HepG2 (cell line): ENCODE results near the gene NUFIP1. TPM values are rescaled to one million over a fixed set of nuclear protein-coding genes. Genes with fewer than 3 reads are reported as not detected.

Experiments used
- ATAC-seq: fragments of 200-7000 bp; cut with Tn5 transposase; 3 replicates; pipeline ENCODE4 v1.9.1; 2020; ENCODE audit warnings: mild to moderate bottlenecking, moderate library complexity
- BruUV-seq: library from RNA; stranded (reverse); fragments of 400-500 nt; replicated peaks from 2 replicates; lab custom pipeline; 2021; lab: Mats Ljungman, UMichigan
- CTCF ChIA-PET: fragments of 300-600 bp; formaldehyde crosslinking; extraction: SDS; loops from one replicate; lab custom pipeline; 2021; ENCODE audit warnings: low total read pairs, inconsistent platforms, low intra/inter-chr PET ratio; lab: Yijun Ruan, JAX
- POLR2A ChIA-PET: fragments of 350-600 bp; sonication (Branson Sonifier 250); formaldehyde crosslinking; loops from one replicate; lab custom pipeline; 2020; ENCODE audit warnings: antibody characterized with exemption, inconsistent platforms; lab: Yijun Ruan, JAX
- DNase-seq: peaks from one replicate; pipeline ENCODE4 v3.0.0-alpha.2; 2015; ENCODE audit warnings: low spot score
- FAIRE-seq: peaks from 3 replicates; lab custom pipeline; 2011; peaks lifted over from hg19 to GRCh38; lab: Jason Lieb, UNC
- H2AFZ ChIP-seq: one replicate; pipeline ENCODE4 v1.6.1; 2011; ENCODE audit warnings: low read length, inconsistent platforms
- H3K27ac ChIP-seq: fragments of 300-600 bp; 3 replicates; pipeline ENCODE4 v1.8.0; 2011; ENCODE audit warnings: mixed run types, mild to moderate bottlenecking, mixed read lengths, low read length, inconsistent platforms; ENCODE audit not compliant: insufficient read depth; ENCODE audit errors: extremely low read length
- H3K27me3 ChIP-seq, 2 experiments: fragments of 200-600 bp in 1 of 2; 2 replicates in 1 of 2; 3 replicates in 1 of 2; pipeline versions ENCODE4 v1.6.0 to v1.8.0; 2011; ENCODE audit warnings: low read length in 2 of 2, mild to moderate bottlenecking in 2 of 2, moderate library complexity in 2 of 2, inconsistent platforms in 1 of 2; ENCODE audit not compliant: insufficient read depth in 2 of 2, control insufficient read depth in 1 of 2
- H3K36me3 ChIP-seq, 2 experiments: fragments of 200-600 bp in 1 of 2; replicated peaks in 1 of 2; 2 replicates in 1 of 2; 3 replicates in 1 of 2; pipeline versions ENCODE4 v1.5.1 to v1.8.0; 2011; ENCODE audit warnings: low read length in 2 of 2, inconsistent platforms in 1 of 2; ENCODE audit not compliant: insufficient read depth in 2 of 2, control insufficient read depth in 1 of 2
- H3K4me1 ChIP-seq: 2 replicates; pipeline ENCODE4 v1.5.1; 2012; ENCODE audit warnings: low read length, inconsistent platforms; ENCODE audit not compliant: insufficient read depth
- H3K4me2 ChIP-seq: 2 replicates; pipeline ENCODE4 v1.6.0; 2011; ENCODE audit warnings: low read depth, low read length, inconsistent platforms
- H3K4me3 ChIP-seq, 3 experiments: fragments of 200-600 bp in 1 of 3; sonication (generic), shearing (Covaris generic) in 1 of 3; replicated peaks in 1 of 3; 2 replicates each; pipeline ENCODE4 v1.5.1; 2011 to 2016; ENCODE audit warnings: low read length in 3 of 3, inconsistent platforms in 2 of 3, low read depth in 2 of 3, mild to moderate bottlenecking in 2 of 3, control low read depth in 1 of 3, mixed read lengths in 1 of 3; ENCODE audit not compliant: insufficient read depth in 1 of 3
- H3K79me2 ChIP-seq: one replicate; pipeline ENCODE4 v1.6.1; 2011; ENCODE audit warnings: low read length, inconsistent platforms; ENCODE audit not compliant: insufficient read depth
- H3K9ac ChIP-seq: 2 replicates; pipeline ENCODE4 v1.6.0; 2011; ENCODE audit warnings: mild to moderate bottlenecking, low read depth, low read length, inconsistent platforms; ENCODE audit not compliant: insufficient read depth
- H3K9me3 ChIP-seq: 2 replicates; pipeline ENCODE4 v1.5.1; 2012; ENCODE audit warnings: mild to moderate bottlenecking, low read length
- H4K20me1 ChIP-seq: 2 replicates; pipeline ENCODE4 v1.6.0; 2011; ENCODE audit warnings: inconsistent platforms, mild to moderate bottlenecking, low read length, moderate library complexity; ENCODE audit not compliant: insufficient read depth
- ARNT ChIP-seq: fragments of 450-650 bp; IDR thresholded peaks from 2 replicates; pipeline ENCODE4 v1.6.1; 2017
- BHLHE40 ChIP-seq: IDR thresholded peaks from 2 replicates; pipeline ENCODE4 v1.6.1; 2011; ENCODE audit warnings: low read length, improper control_type of control experiment
- DPF2 ChIP-seq: sonication (generic); formaldehyde crosslinking; IDR thresholded peaks from 2 replicates; pipeline ENCODE4 v1.4.0; 2020; ENCODE audit warnings: mild to moderate bottlenecking, low read depth, missing genetic modification reagents, borderline replicate concordance
- EHMT2 ChIP-seq: fragments of 200-600 bp; sonication (generic); IDR thresholded peaks from 2 replicates; pipeline ENCODE4 v1.7.0; 2017; ENCODE audit warnings: antibody characterized with exemption, low read depth, low read length, borderline replicate concordance
- HDAC1 ChIP-seq: sonication (generic); formaldehyde crosslinking; IDR thresholded peaks from 2 replicates; pipeline ENCODE4 v1.5.1; 2020; ENCODE audit warnings: mild to moderate bottlenecking, missing genetic modification reagents
- JDP2 ChIP-seq: sonication (generic); formaldehyde crosslinking; IDR thresholded peaks from 2 replicates; pipeline ENCODE4 v1.8.1; 2022; ENCODE audit warnings: missing genetic modification reagents, borderline replicate concordance
- MBD4 ChIP-seq: IDR thresholded peaks from 2 replicates; pipeline ENCODE4 v1.6.1; 2012; ENCODE audit warnings: low read length, inconsistent platforms, borderline replicate concordance
- MLLT10 ChIP-seq: sonication (generic); formaldehyde crosslinking; IDR thresholded peaks from 2 replicates; pipeline ENCODE4 v1.4.0; 2020; ENCODE audit warnings: missing genetic modification reagents
- NKX3-1 ChIP-seq: sonication (generic); formaldehyde crosslinking; IDR thresholded peaks from 2 replicates; pipeline ENCODE4 v1.5.0; 2020; ENCODE audit warnings: missing genetic modification reagents
- ONECUT2 ChIP-seq: sonication (generic); formaldehyde crosslinking; IDR thresholded peaks from 2 replicates; pipeline ENCODE4 v1.4.0; 2020; ENCODE audit warnings: missing genetic modification reagents
- PHB2 ChIP-seq: fragments of 450-650 bp; IDR thresholded peaks from 2 replicates; pipeline ENCODE4 v1.6.1; 2018; ENCODE audit not compliant: partially characterized antibody
- RAD51 ChIP-seq: fragments of 450-650 bp; IDR thresholded peaks from 2 replicates; pipeline ENCODE4 v1.6.1; 2016; ENCODE audit warnings: borderline replicate concordance
- SATB2 ChIP-seq: sonication (generic); formaldehyde crosslinking; IDR thresholded peaks from 2 replicates; pipeline ENCODE4 v1.5.0; 2020; ENCODE audit warnings: missing genetic modification reagents
- SIX4 ChIP-seq: sonication (generic); formaldehyde crosslinking; IDR thresholded peaks from 2 replicates; pipeline ENCODE4 v1.4.0; 2020; ENCODE audit warnings: missing genetic modification reagents
- SMARCE1 ChIP-seq: fragments of 450-650 bp; IDR thresholded peaks from 2 replicates; pipeline ENCODE4 v1.6.1; 2017; ENCODE audit warnings: borderline replicate concordance
- TAF1 ChIP-seq: sonication (generic); formaldehyde crosslinking; IDR thresholded peaks from 2 replicates; pipeline ENCODE4 v1.4.0; 2020; ENCODE audit warnings: missing genetic modification reagents
- TGIF2 ChIP-seq: IDR thresholded peaks from 2 replicates; pipeline ENCODE4 v1.6.1; 2016; ENCODE audit warnings: control low read depth, missing compliant biosample characterization
- TRAFD1 ChIP-seq: sonication (generic); formaldehyde crosslinking; IDR thresholded peaks from 2 replicates; pipeline ENCODE4 v1.5.1; 2020; ENCODE audit warnings: missing genetic modification reagents, mild to moderate bottlenecking, borderline replicate concordance
- U2AF1 ChIP-seq: fragments of 200-400 bp; formaldehyde crosslinking; optimal IDR thresholded peaks from 2 replicates; pipeline ENCODE3; 2017; ENCODE audit warnings: mild to moderate bottlenecking, low read depth, low read length
- ZBTB20 ChIP-seq: sonication (generic); formaldehyde crosslinking; IDR thresholded peaks from 2 replicates; pipeline ENCODE4 v1.8.1; 2023; ENCODE audit warnings: missing genetic modification reagents, low read depth, mild to moderate bottlenecking, borderline replicate concordance
- ZNF10 ChIP-seq: sonication (generic); formaldehyde crosslinking; IDR thresholded peaks from 2 replicates; pipeline ENCODE4 v1.4.0; 2020; ENCODE audit warnings: mild to moderate bottlenecking, low read depth, missing genetic modification reagents, borderline replicate concordance
- ZNF12 ChIP-seq: sonication (generic); formaldehyde crosslinking; IDR thresholded peaks from 2 replicates; pipeline ENCODE4 v1.5.0; 2020; ENCODE audit warnings: missing genetic modification reagents
- ZNF329 ChIP-seq: sonication (generic); formaldehyde crosslinking; IDR thresholded peaks from 2 replicates; pipeline ENCODE4 v1.9.0; 2021; ENCODE audit warnings: low read depth, mild to moderate bottlenecking, missing genetic modification reagents
- ZNF558 ChIP-seq: sonication (generic); formaldehyde crosslinking; IDR thresholded peaks from 2 replicates; pipeline ENCODE4 v1.9.0; 2022; ENCODE audit warnings: mild to moderate bottlenecking, missing genetic modification reagents, borderline replicate concordance
- ZNF672 ChIP-seq: sonication (generic); formaldehyde crosslinking; IDR thresholded peaks from 2 replicates; pipeline ENCODE4 v1.8.1; 2022; ENCODE audit warnings: missing genetic modification reagents
- in situ Hi-C: cut with HindIII; loops from 2 replicates; pipeline ENCODE4 v1.10.0; 2017; ENCODE audit warnings: low pct_unique_long_range_greater_than_20kb; ENCODE audit not compliant: extremely low pct_ligation_motif_present
- intact Hi-C: fragments of 100-400 bp; cut with micrococcal nuclease; formaldehyde crosslinking; loops from one replicate; pipeline ENCODE4 v1.10.0; 2022; ENCODE audit not compliant: unreplicated experiment
- polyA plus RNA-seq, 8 experiments: library from polyadenylated mRNA; depleted of rRNA in 3 of 8; stranded (reverse) in 7 of 8; unstranded in 1 of 8; fragments of >200 nt; fragmentation: Illumina TruSeq in 4 of 8; extraction: Trizol in 4 of 8; gene quantifications; 2 replicates each; pipeline versions ENCODE4 v1.2.1 to v1.2.3, GENCODE V29; 2011 to 2016; ENCODE audit warnings: low read depth in 4 of 8, missing spikeins in 1 of 8, mixed read lengths in 1 of 8; ENCODE audit not compliant: insufficient read depth in 1 of 8
- total RNA-seq, 5 experiments: library from RNA; depleted of rRNA; stranded (reverse); fragments of >200 nt; fragmentation: Illumina TruSeq; extraction: Trizol; gene quantifications; 2 replicates each; pipeline ENCODE4 v1.2.3, GENCODE V29; 2016; ENCODE audit warnings: low read depth in 1 of 5

Gene NUFIP1
- total and polyA plus RNA-seq, 2 of the 13 experiments (the other 11 are each of a cell fraction or from before 2014, with no cell fraction given), result 1.9 to 10.3 TPM

GRCh38 chr13:44989071-44989889 is at the start of gene NUFIP1, which contains the start of gene GPALPP1 (continued):
- TF ChIP-seq RAD51 (no peak), MBD4 (no peak), U2AF1 (no peak), ZBTB20 (CRISPR knock-in tag) (no peak), SIX4 (no peak; the same call in 1 of the 2 replicates), ARNT (no peak), TGIF2 (peak; percentile 76; the same call in 1 of the 2 replicates), ZNF10 (CRISPR knock-in tag) (no peak), ZNF12 (CRISPR knock-in tag) (no peak), ONECUT2 (CRISPR knock-in tag) (no peak), PHB2 (no peak), MLLT10 (CRISPR knock-in tag) (no peak), SATB2 (CRISPR knock-in tag) (no peak), ZNF329 (CRISPR knock-in tag) (no peak; the same call in 1 of the 2 replicates)

DNA sequence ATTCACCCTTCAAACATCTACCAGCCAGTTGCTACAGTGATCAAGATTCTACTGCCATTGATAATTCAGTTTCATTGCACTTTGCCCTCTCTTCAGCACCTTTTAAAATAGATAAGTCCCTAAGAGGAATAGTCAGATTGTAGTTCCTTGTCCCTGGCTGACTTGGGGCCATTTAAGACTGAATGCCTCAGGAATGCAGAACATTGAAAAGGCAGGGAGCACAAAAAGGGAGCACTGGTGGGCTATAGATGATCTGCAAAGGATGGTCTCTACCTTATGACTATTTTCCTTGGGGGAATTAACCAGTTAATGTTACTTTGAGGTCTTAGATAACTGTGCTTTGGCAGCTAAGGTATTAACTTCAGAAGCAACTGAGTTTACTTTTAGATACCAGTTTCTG is 46.9 kb upstream of the NUFIP1 start:
- H3K4me3 ChIP-seq, result no peak overlapping the region
- no peak overlapping the region for H3K27ac ChIP-seq
- no peaks in the 10 kb centered on the region for H3K79me2 ChIP-seq
- POLR2A ChIA-PET, result no interaction called here
- H2AFZ ChIP-seq, result no peak overlapping the region
- no peaks in the 10 kb centered on the region for H3K27me3 ChIP-seq
- TF ChIP-seq SMARCE1, result no peak
- TF ChIP-seq HDAC1, result no peak
- TF ChIP-seq TRAFD1, result no peak
- TF ChIP-seq ZNF558 (CRISPR knock-in tag), result no peak
- no peak for TF ChIP-seq ZNF672
- no peak for TF ChIP-seq TAF1 (CRISPR knock-in tag)
- TF ChIP-seq DPF2 (CRISPR knock-in tag), result no peak
- no peak for TF ChIP-seq EHMT2
- TF ChIP-seq NKX3-1 (CRISPR knock-in tag), result no peak
- no peak for TF ChIP-seq JDP2 (CRISPR knock-in tag)
- no peak for TF ChIP-seq BHLHE40
- H3K9me3 ChIP-seq, result no peaks in the 10 kb centered on the region
- no peak overlapping the region for H3K4me2 ChIP-seq
- no peak for FAIRE-seq
- H3K36me3 ChIP-seq, result no peaks in the 10 kb centered on the region
- no peak for ATAC-seq
- CTCF ChIA-PET, result no interaction called here
- H3K4me1 ChIP-seq, result no peaks in the 10 kb centered on the region
- H4K20me1 ChIP-seq, result no peaks in the 10 kb centered on the region
- no TSS peak for BruUV-seq
- intact Hi-C loops, result no loop called here
- in situ Hi-C loops, result loop anchor here (25.0 kb wide), 1 partner anchor 476 kb away; no protein-coding TSS in a partner anchor
- no peak for DNase-seq
- H3K9ac ChIP-seq, result no peak overlapping the region
